Renal cortical epithelial cell (primary cell): ENCODE data around the gene TNFAIP3. TPM values are rescaled to one million over a fixed set of nuclear protein-coding genes. Genes with fewer than 3 reads are reported as not detected.

ENCODE experiments used
- DNase-seq: peaks from one replicate; pipeline ENCODE4 v3.0.0-alpha.2; 2011; ENCODE audit warnings: low read depth
- total RNA-seq: library from RNA; depleted of rRNA; stranded (reverse); fragments of >200 nt; gene quantifications from 2 replicates; pipeline ENCODE4 v1.2.3, GENCODE V29; 2014

Gene TNFAIP3
- total RNA-seq, 1 donor from 2014 or later, result 35.2 TPM

DNA sequence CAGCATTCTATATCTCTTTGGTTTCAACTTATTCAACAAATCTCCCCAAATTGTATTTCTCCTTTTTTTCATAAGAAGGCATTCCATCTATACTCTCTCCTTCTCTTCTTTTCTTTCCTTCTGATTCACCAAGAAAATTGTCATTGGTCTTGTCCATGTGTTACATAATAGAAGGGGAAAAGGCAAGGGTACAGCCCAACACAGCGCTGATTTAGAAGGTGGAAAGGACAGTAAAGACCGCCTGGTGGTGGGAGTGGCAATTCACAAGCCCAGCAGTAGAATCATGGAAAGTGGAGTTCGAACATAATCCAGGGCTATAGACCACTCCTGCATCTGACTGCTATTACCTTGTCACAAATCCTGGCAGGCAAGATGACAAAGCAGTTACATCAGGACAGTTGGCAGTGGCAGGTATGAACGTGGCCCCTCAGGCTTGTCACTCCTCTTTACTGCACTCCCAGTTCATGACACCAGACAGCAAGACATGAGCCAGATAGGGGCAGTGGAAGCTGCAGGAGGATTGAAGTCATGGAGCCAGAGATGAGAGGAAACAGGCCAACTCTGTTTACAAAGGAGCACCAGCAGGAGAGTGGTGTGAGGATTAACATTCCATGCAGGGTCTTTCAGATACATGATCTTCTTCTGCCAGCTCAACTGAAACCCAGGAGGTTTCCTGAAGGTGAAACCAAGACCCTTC lies 2.1 kb upstream of the TNFAIP3 start:
- DNase-seq, result no peak

DNA sequence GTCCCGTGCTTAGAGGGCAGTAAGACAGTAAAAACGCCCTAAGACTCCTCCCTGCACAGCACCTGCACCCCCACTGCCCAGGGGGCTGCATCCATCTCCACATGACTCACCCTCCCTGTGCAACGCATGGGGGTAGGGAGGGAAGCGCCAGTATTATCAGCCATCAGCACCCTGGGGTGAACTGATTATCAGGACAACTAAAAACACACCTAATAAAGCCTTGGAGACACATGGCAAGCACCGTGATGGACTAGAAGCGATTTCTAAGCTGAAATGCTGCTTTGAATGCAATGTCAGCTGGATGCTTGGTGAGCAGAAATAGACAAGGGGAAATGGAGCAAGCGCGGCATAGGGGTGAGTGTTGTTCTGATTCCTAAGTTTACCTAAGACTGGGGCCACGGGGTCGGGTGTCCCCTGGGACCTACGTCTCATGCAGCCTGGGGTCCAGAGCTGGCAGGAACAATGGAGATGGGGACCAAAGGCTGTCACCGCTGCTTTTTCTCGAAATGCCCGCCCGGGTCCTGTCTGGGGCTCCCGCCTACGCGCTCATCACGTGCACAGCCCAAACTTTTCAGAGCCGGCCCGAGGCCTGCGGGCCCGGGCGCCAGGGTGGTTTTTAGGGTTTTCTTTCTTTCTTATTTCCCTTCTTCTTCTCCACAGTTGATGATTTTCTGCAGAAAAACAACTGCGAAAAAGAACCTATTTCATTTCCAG lies 702 bp upstream of the TNFAIP3 start:
- no peak for DNase-seq

DNA sequence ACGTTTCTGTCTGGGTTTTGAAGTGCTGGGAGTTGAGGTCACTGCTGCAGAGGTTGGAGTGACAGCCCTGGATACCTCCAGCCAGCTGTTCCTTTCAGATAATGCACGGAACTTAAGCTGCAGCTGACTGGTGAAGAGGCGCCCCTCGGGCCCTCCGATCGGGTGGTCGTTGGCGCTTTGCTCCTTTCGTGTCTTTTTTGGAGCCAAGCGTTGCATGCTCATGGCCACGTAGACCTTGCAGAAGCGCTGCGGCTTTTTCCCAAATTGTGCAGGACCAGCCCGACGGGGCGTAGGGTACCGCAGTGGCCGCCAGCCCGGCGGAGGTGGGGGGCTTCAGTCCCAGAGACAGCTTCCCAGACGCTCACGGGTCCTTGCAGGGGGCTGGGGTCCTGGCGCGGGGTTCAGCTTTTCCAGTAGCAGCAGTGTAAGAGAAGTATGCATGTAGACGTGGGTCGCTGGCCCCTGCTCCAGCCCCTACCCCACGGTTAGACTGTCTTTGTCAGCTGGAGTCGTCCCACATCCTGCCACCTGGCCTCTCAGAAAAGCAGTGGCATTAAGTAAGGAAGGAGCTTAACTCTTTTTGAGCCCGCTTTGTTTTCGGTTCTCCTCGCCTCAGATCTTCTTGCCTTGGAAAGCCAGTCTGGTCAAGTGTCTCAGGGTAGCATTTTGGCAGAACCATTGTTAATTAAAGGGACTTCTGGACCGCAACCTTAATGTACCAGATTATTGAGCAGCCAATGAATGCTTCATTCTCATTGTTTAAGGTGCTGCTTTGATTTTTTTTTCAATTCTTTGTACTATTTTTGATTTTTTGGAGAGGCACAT lies 838 bp downstream of the TNFAIP3 start:
- no peak for DNase-seq

DNA sequence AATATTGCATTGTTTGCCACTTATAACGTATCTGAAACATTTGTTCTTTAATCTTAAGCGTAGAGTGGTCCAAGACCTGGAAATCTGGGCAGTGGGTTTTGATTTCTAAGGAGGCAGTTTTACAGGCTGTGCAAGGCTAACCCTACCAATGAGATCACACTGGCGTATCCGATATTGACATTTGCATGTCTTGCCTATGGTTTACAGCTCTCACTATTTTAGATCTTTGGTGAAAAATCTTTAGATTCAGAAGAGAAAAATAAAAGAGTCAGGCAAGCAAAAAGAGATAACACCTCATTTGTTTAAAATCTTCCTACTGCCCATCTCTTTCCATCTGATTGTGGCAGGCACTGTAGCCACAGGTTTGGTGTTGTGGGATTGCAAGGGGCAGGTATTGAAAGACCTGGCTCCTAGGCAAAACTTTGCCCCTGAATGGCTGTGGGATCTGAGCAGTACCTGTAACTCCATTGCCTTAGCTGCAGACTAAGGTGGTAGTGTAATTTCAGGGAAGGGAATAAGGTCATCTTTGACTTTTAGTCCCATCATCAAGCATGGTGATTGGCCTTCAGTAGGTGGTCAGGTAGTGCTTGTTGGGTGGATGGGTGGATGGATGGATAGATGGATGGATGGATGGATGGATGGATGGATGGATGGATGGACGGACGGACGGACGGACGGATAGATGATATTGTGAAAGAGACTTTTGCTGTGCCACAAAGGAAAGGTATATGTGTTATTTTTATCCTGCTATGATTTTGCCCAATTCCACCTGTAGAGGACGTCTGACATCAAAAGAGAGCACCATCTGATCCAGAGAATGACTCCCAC lies 1.9 kb downstream of the TNFAIP3 start:
- DNase-seq, result no peak

DNA sequence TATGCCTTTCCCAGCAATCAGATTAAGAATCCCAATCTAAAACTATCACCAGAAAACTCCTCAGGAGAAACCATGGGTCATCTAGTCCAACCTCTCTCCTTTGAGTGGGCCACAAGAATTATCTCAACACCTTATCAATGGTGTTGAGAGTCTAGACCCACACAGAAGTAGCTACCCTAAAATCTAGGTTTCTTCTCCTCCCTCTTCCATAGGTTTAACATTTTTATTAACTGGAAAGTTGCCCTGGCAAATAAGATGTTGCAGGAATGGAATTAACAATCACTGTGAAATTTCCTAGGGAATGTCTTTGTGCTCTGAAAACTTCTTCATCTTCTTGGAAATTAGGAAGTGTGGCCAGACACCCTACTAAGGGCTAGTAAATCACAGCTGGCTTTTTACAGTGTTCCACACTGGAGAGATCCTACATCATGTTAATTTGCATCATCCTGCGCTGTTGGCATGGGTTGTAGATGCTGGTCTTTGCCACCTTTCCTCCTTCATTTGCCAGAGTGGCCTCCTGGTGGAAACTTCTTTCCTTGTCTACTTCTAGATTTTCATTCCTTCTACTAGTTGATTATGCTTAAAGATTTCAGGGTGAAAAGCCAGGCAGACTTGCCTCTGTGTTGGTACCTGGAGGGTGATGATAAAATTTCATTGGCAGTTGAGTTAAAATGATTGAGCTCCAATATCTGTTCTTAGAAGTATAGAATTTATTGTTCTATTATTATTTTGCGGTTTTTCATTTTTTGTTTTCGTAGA lies 2.7 kb downstream of the TNFAIP3 start:
- DNase-seq, result no peak

DNA sequence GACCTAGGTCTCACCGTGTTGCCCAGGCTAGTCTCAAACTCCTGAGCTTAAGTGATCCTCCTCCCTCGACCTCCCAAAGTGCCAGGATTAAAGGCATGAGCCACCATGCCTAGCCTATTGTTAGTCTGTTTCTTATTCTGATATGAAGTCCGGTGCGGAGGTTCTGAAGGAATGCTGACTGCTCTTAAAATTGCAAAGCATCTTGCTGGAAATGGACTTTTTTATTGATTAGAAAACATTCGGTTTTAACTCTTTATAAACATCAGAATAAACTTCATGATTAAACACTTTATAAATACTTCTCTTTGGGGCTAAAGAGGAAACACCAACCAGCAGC lies 3.2 kb downstream of the TNFAIP3 start:
- DNase-seq, result no peak

DNA sequence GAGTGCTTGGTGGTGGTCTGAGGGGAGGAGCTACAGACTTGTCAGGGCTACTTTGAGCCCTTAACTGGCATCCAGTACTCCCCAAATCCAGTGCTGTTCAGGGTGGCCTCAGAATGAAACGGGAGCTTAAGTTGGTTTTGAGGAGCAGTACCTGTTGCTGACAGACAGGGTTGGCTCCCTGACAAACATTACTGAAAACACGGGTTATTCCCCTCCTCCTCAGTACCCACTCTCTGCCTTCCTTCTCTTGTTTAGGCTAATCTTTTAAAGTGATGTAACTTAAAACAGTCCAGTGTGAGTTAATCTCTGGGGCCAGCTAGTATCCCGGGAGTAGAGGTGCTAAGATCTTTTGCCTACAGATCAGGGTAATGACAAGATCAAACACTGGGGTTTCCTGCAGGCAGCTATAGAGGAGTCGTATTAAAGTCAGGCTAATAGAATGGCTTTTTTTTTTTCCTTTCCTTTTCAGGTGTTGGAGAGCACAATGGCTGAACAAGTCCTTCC lies 3.7 kb downstream of the TNFAIP3 start:
- DNase-seq, result peak; percentile 42

DNA sequence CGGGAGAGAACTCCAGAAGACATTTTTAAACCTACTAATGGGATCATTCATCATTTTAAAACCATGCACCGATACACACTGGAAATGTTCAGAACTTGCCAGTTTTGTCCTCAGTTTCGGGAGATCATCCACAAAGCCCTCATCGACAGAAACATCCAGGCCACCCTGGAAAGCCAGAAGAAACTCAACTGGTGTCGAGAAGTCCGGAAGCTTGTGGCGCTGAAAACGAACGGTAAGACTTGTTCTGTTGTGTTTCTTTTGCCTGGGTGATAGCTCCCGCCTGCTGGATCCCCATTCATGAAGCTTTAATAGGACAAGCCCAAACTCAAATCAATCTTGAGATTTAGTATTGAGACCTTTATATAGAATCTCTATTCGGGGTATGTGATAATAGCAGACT lies 4.2 kb downstream of the TNFAIP3 start:
- DNase-seq, result no peak

DNA sequence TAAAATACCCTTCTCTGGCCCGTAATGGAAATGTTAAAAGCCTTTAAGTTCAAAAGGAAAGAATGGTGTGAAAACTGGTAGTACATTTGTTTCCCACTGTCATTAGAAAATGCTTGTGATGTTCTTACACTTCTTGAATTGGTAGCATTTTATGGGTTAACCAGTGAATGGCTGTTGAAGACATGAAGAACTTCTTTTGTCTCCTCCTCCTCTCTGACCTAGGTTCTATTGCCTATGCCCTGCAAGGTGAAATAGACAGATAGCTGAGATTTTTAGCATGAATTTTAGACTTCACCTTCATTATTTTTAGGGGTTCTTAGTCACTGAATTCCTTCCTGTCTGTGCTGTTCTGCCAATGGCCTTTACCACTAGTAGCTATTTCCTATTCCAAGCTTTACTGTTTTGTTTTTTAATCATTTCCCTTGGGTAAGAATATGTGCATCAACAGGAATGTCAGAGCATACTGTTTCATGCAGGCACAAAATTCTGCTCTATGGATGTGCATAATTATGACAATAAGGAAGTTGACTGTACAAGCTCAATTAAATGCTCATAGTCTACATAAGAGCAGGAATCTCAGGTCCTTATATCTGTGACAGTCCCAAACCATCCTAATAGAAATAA lies 4.9 kb downstream of the TNFAIP3 start:
- no peak for DNase-seq

DNA sequence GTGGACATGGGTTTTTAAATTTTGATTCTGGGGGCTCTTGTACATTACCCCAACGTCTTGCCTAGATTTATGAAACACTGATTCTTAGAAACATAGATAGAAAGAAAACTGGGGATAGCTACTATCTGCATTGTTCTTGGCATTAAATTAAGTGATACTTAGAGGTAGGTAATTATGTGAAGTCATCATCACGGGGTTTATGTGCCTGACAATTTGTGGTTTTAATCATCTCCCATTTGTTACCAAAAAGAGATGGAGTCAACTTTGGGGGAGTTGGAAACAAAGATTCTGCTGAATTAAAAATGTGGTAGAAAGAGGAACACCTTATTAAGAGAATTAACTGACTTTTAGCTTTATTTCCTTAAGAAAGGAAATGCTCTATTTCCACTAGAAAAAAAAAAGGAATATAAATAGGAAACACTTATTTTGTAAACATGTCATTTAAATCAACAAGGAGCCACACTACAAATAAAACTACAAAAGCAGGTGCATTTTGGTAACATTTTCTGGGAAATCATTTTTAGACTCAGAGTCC lies 5.6 kb downstream of the TNFAIP3 start:
- no peak for DNase-seq

DNA sequence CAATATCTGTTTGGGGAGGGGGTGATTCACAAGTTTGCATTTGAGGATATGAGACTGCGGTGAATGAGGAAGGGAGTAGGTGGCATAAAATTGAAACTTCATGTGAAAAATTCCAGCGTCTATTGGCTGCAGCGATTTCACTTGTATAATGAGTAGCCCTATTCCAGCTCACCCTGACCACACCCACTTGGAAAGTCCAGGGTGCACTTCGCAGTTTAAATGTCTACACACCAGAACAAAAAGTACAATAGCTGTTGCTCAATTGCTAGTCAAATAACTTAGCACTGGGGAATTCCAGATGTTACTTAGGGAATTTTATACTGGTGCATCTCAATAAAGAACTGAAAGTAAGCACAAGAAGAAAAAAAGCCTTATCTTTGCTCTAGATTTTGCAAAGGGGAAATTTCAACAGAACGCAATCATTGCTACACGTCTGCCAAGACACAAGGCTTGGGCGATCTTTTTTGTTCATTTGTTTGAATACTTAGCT lies 6.3 kb downstream of the TNFAIP3 start:
- peak; percentile 99 for DNase-seq

DNA sequence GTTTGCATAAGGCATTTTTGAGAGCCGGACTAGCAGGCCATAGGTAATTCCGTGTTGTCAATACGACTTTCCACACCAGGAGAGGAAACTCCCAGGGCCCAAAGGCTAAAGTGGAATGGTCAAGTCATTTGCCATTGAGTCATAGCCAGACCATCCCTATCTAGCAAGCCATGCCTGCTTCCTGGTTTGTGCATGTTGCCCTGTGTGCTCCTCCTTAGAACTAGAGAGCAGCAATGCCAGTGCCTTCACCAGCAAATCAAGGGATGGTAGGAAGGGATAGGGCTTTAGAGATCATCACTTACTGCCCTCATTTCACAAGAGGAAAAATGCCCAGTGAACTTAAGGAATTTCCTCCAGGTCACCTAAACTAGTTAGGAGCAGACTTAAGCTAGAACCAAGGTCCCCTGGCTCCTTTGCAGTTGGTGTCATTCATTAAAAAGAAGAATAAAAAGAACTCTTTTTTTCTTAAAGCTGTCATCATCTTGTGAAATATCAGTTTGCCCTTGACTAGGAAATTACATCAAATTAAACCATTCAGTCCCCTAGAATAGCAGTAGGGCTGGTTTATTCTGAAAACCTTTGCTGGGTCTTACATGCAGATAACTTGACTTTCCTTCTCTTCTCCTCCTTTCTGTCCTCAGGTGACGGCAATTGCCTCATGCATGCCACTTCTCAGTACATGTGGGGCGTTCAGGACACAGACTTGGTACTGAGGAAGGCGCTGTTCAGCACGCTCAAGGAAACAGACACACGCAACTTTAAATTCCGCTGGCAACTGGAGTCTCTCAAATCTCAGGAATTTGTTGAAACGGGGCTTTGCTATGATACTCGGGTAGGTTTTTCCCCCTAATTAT lies 7.4 kb downstream of the TNFAIP3 start:
- peak; percentile 81 for DNase-seq

DNA sequence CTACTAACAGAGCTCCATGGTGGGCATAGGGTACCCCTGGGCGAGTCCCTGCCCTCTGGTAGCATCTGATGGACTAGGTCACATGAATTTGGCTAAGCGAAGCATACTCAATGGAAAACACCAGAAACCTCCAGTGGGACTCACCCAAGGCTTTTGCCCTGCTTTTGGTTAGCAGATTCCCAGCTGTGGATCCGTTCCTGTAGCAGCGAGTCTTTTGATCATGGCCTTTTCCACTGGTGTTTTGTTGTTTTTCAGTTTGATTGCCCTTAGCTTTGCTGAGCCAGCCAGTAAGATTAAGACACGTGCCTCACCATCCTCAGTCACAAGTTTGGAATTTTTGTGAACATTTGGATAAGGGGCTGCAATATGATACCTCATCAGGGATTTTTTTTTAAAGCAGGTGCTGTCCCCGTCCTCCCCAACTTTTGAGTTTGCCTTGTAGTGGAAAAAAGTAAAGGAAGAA lies 8.0 kb downstream of the TNFAIP3 start:
- DNase-seq, result no peak

DNA sequence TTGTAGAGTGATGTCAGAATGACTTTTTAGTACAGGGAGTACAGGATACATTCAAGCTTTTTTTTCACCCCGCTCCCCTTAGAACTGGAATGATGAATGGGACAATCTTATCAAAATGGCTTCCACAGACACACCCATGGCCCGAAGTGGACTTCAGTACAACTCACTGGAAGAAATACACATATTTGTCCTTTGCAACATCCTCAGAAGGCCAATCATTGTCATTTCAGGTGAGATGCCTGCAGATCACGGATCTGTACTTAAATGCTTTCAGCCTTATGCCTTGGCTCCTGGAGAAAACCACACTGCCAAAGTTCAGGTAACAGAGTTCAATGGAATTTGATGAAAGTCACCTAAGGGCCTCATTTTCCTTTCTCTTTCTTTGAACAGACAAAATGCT lies 8.5 kb downstream of the TNFAIP3 start:
- DNase-seq, result no peak

DNA sequence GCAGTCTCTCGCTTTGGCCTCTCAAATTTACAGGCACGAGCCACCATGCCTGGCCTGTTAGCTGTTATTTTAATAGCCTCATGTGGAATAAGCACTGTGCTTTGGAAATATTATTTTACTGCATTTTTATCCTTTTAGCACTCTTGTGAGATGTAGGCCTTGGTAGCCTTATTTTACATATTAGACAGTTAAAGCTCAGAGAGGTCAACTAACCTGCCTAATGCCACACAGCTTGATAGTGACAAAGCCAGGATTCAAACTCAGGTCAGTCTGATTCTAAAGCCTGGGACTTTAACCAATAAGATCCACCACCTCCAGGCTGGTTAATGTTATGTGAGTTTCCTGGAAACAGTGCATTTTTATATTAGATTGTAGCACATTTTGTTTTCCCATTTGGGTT lies 9.5 kb downstream of the TNFAIP3 start:
- DNase-seq, result no peak

DNA sequence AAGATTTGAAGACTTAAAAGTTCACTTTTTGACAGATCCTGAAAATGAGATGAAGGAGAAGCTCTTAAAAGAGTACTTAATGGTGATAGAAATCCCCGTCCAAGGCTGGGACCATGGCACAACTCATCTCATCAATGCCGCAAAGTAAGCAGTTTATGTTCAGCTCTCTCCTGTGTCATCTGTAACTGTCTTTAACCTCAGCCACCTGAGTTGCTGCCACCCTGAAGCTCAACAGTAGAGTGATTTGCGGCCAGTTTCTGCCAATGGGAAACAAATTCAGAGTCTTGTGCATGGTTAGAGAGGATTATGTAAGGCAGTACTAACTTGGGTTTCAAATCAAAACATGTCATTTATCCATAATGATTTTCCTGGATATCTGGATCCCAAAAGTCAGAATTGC lies 10.1 kb downstream of the TNFAIP3 start:
- DNase-seq, result no peak

DNA sequence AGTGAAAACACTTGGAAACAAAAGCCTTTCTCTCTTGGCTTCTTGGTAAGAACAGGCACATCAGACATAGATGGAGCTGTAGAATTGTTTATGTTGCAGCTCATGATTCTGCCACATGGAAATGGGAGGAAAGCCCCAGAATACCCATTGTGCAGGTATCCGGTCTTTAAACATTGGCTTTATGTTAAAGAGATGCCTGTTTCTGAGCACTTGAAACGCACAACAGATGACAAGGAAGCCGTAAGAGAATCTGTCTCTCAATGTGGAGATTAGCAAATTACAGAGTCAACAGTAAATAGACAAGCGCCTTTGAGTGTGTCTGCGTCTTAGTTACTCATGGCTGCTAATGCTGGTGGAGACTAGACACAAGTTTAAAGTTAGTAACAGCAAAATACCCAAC lies 10.5 kb downstream of the TNFAIP3 start:
- DNase-seq, result no peak

DNA sequence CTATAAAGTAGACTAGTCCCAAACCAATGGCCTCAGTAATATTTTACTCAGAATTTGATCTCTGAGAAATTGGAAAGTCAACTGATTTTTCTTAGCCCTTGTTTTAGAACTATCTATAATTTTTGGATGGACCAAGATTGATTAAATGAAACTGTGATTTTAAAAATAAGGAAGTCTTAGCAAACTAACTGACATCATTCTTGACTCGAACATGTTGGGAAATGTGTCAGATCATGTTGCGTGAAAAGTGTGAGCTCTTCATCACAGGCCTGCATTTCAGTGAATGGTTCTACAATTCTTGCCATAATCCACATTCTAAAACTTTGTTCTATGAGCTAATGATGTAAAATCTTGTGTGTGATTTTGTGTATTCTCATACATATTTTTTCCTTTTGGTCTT lies 11.0 kb downstream of the TNFAIP3 start:
- DNase-seq, result no peak
